Brain microvascular endothelial cell (primary cell): Measurements from ENCODE around the gene LTBP3.
A peak's percentile ranks its signal among the peaks of the same experiment; 100 is the strongest.

Source experiments
- DNase-seq: peaks from one replicate; pipeline ENCODE4 v3.0.0-alpha.2; 2020
- H3K27ac ChIP-seq: fragments of 250-450 bp; sonication (Bioruptor Pico); 2 replicates; pipeline ENCODE4 v1.5.1; 2020; ENCODE audit warnings: mild to moderate bottlenecking, moderate library complexity
- H3K27me3 ChIP-seq: fragments of 250-450 bp; sonication (Bioruptor Pico); replicated peaks from 2 replicates; pipeline ENCODE4 v1.5.1; 2020; ENCODE audit warnings: mild to moderate bottlenecking
- H3K36me3 ChIP-seq: fragments of 250-450 bp; sonication (Bioruptor Pico); replicated peaks from 2 replicates; pipeline ENCODE4 v1.5.1; 2020; ENCODE audit warnings: mild to moderate bottlenecking
- H3K4me3 ChIP-seq: 2 replicates; pipeline ENCODE4 v1.5.1; 2011; ENCODE audit warnings: low read depth, mild to moderate bottlenecking, control low read depth, low read length, moderate library complexity
- in situ Hi-C: cut with HindIII; loops from 2 replicates; pipeline ENCODE4 v1.10.0; 2017; ENCODE audit warnings: low sequenced_read_pairs, low pct_ligation_motif_present
- TF ChIP-seq, protein P1 (sequence below): IDR thresholded peaks from 2 replicates; pipeline ENCODE4 v1.5.1; 2011; ENCODE audit warnings: low read depth, mild to moderate bottlenecking, moderate library complexity, low read length, control low read depth, inconsistent platforms; ENCODE audit errors: missing control alignments

Gene LTBP3

DNA sequence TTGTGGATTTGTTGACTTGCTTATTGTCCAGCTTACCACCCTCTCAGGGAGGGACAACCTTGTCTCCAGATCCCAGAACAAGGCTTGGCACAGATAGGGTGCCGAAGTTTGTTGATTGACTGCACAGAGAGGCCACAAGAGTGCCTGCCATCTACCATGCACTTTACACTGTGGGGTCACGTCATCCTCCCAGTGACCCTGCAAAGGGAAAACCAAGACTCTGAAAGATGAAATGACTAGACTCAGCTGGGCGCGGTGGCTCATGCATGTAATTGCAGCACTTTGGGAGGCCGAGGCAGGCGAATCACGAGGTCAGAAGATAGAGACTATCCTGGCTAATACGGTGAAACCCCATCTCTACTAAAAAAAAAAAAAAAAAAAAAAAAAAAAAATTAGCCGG, 4.6 kb upstream of the LTBP3 start:
- Histone ChIP-seq H3K36me3 (no peaks in the 10 kb centered on the region), H3K27ac (no peak overlapping the region), H3K4me3 (no peak overlapping the region), H3K27me3 (no peaks in the 10 kb centered on the region)
- TF ChIP-seq, protein P1, sequence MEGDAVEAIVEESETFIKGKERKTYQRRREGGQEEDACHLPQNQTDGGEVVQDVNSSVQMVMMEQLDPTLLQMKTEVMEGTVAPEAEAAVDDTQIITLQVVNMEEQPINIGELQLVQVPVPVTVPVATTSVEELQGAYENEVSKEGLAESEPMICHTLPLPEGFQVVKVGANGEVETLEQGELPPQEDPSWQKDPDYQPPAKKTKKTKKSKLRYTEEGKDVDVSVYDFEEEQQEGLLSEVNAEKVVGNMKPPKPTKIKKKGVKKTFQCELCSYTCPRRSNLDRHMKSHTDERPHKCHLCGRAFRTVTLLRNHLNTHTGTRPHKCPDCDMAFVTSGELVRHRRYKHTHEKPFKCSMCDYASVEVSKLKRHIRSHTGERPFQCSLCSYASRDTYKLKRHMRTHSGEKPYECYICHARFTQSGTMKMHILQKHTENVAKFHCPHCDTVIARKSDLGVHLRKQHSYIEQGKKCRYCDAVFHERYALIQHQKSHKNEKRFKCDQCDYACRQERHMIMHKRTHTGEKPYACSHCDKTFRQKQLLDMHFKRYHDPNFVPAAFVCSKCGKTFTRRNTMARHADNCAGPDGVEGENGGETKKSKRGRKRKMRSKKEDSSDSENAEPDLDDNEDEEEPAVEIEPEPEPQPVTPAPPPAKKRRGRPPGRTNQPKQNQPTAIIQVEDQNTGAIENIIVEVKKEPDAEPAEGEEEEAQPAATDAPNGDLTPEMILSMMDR: no peak
- DNase-seq: no peak
- in situ Hi-C loops: no loop called here

DNA sequence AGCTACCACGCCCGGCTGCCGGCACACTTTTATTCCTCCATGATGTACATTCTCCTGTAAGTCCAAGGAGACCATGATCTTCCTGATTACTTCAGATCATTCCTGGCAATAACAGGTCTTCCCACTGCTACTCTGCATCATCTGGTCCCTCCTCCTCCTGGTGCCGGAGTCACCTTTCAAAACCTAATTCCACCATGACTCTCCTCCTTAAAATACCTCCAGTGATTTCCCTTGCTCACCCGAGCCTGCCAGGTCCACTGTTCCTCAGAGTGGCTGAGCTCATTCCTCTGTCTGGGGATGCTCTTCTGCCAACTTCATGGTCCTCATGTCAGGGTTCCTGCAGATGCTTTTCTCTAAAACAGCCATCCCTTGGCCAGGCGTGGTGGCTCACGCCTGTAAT, 3.9 kb upstream of the LTBP3 start:
- Histone ChIP-seq H3K36me3 (no peaks in the 10 kb centered on the region), H3K4me3 (no peak overlapping the region), H3K27me3 (no peaks in the 10 kb centered on the region), H3K27ac (no peak overlapping the region)
- DNase-seq: no peak
- in situ Hi-C loops: no loop called here
- TF ChIP-seq, protein P1: no peak

DNA sequence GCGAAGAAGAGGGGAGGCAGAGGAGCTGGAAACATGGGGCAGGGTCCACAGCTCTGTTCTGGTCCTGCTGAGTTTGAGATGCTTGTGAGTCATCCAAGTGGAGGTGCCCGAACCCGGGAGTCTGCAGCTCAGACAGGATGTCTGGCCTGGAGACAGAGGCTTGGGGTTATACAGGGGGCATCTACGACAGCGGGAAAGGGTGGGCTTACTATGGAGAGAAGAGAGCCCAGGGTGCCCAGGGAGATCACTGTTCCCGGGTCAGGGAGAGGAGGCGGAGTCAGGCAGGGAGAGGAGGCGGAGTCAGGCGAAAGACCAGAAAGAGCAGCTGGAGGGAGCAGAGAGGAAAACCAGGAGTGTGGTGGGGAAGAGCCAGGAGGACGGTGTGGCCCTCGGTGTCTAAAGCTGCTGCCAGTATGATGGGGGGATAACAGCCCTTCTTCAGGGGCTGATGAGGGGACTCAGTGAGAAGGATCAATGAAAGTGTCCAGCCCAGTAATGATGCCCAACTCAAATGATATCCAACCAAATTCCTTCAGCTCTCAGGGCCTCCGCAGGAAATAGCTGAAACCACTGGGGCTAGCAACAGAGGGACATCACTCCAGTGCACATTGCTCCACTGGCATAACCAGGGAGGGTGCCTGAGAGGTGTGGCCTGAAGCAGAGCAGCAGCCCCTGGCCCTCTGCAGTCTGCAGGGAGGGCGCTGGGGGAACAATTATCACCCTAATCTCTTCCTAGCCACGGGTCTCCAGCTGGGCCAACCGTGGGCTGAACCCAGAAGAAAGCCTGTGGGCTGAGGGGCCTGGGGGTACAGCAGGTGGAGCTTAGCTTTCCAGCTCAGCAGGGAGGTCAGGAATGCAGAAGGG, 2.6 kb upstream of the LTBP3 start:
- no peak overlapping the region for H3K4me3 ChIP-seq
- no peaks in the 10 kb centered on the region for H3K27me3 ChIP-seq
- H3K36me3 ChIP-seq: no peaks in the 10 kb centered on the region
- TF ChIP-seq, protein P1: no peak
- peak overlapping the region; percentile 89 for H3K27ac ChIP-seq
- in situ Hi-C loops: no loop called here
- peak; percentile 87 for DNase-seq

DNA sequence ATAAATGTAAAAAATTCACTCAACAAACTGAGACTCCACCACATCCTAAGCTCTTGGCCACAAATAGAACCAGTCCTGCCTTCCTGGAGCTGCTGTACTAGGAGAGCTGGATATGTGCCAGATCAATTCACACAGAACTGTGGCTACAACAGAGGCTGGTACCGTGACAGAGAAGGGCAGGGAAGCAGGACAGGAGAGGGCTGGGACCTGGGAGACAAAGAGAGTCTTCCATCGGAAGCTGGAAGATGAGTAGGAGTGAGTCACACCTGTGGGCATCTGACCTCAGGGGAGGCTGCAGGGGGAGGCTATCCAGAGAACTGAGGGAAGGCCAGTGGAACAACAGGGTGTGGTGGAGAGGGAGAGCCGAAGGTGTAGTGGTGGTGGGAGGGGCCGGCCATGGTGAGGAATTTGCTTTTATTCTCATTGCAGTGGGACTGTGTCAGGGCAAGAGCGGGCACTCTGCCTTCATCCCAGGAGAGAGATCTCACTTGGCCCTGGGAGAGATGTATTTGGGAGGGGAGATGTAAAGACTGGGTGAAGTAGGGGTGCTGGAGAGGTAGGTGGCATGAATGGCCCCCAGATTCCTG, 1.9 kb upstream of the LTBP3 start:
- DNase-seq: peak; percentile 46
- in situ Hi-C loops: no loop called here
- Histone ChIP-seq H3K4me3 (no peak overlapping the region), H3K27ac (peak overlapping the region; percentile 89), H3K36me3 (no peaks in the 10 kb centered on the region), H3K27me3 (no peaks in the 10 kb centered on the region)
- TF ChIP-seq, protein P1: no peak

DNA sequence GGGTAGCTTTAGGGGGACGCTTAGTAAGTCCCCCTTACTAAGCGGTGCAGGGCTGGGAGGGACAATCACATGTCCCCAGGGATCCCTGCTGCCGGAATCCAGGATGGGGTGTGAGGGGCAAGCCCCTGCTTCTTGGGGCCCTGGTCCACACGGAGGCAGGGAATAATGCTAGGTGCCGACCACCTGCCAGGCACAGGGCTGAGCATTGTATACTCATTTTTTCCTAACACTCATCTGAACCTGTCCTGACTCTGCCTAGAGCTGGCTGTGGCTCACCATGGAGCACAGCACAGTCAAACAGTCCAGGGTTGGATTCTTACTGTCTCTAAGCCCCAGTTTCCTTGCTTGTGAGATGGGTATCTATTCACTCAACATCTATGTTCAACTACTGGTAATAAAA, 1.4 kb upstream of the LTBP3 start:
- Histone ChIP-seq H3K4me3 (no peak overlapping the region), H3K36me3 (no peaks in the 10 kb centered on the region), H3K27me3 (no peaks in the 10 kb centered on the region), H3K27ac (peak overlapping the region; percentile 89)
- TF ChIP-seq, protein P1: no peak
- in situ Hi-C loops: no loop called here
- no peak for DNase-seq
